Testis (tissue), 3 donors: ENCODE data around the gene HAUS7. TPM values are rescaled to one million over a fixed set of nuclear protein-coding genes. Genes with fewer than 3 reads are reported as not detected.

Experiments
- DNase-seq: peaks from one replicate; pipeline ENCODE4 v3.0.0-alpha.2; 2019
- H3K27ac ChIP-seq, 2 donors: fragments of 200-600 bp; sonication (generic); one replicate each; pipeline ENCODE4 v1.5.1; 2019
- H3K27me3 ChIP-seq: fragments of 200-600 bp; sonication (generic); one replicate; pipeline ENCODE4 v1.5.1; 2019
- H3K36me3 ChIP-seq: fragments of 200-600 bp; sonication (generic); one replicate; pipeline ENCODE4 v1.5.1; 2017; ENCODE audit warnings: low read depth; ENCODE audit errors: missing control alignments
- H3K4me1 ChIP-seq: fragments of 200-600 bp; sonication (generic); one replicate; pipeline ENCODE4 v1.5.1; 2019
- H3K4me3 ChIP-seq, 2 donors: fragments of 200-600 bp; sonication (generic); one replicate each; pipeline ENCODE4 v1.5.1; 2017 to 2019
- H3K9me3 ChIP-seq: fragments of 200-600 bp; sonication (generic); one replicate; pipeline ENCODE4 v1.5.1; 2017
- CTCF ChIP-seq, 3 experiments: fragments of 450-650 bp in 2 of 3; fragments of 200-600 bp in 1 of 3; sonication (generic) in 1 of 3; IDR thresholded peaks; one replicate each; pipeline ENCODE4 v1.5.1; 2016 to 2019; ENCODE audit warnings: antibody characterized with exemption in 3 of 3, mild to moderate bottlenecking in 2 of 3, moderate library complexity in 1 of 3
- POLR2A ChIP-seq: fragments of 450-650 bp; IDR thresholded peaks from one replicate; pipeline ENCODE4 v1.6.1; 2017; ENCODE audit warnings: antibody characterized with exemption, mild to moderate bottlenecking, moderate library complexity
- WGBS, 2 donors: methylation state at CpG; one replicate each; pipeline ENCODE4 v1.1.5; 2018; 5-methylcytosine and 5-hydroxymethylcytosine counted together
- intact Hi-C: fragments of 100-400 bp; cut with DNase I; formaldehyde crosslinking; loops from one replicate; pipeline ENCODE4 v1.15.1; 2023; ENCODE audit warnings: low total_unique reads
- polyA plus RNA-seq: library from polyadenylated mRNA; stranded (reverse); fragments of 350-450 nt; fragmentation: Illumina TruSeq; extraction: RNeasy Lipid Tissue Mini Kit (QIAGEN cat#74804); gene quantifications from one replicate; pipeline ENCODE4 v1.2.3, GENCODE V29; 2014; ENCODE audit warnings: low read depth, low replicate concordance; ENCODE audit not compliant: insufficient read depth
- small RNA-seq, 2 donors: library from RNA; depleted of rRNA; stranded (forward); fragments of <200 nt; gene quantifications; one replicate each; pipeline ENCODE3, GENCODE V24; 2016
- total RNA-seq, 2 donors: library from RNA; depleted of rRNA; stranded (reverse); fragments of >200 nt; gene quantifications; one replicate each; pipeline ENCODE4 v1.2.3, GENCODE V29; 2016

HAUS7 gene
- total and polyA plus RNA-seq, 3 donors from 2014 or later = 18.0 to 35.2 (median 34.0) TPM

DNA sequence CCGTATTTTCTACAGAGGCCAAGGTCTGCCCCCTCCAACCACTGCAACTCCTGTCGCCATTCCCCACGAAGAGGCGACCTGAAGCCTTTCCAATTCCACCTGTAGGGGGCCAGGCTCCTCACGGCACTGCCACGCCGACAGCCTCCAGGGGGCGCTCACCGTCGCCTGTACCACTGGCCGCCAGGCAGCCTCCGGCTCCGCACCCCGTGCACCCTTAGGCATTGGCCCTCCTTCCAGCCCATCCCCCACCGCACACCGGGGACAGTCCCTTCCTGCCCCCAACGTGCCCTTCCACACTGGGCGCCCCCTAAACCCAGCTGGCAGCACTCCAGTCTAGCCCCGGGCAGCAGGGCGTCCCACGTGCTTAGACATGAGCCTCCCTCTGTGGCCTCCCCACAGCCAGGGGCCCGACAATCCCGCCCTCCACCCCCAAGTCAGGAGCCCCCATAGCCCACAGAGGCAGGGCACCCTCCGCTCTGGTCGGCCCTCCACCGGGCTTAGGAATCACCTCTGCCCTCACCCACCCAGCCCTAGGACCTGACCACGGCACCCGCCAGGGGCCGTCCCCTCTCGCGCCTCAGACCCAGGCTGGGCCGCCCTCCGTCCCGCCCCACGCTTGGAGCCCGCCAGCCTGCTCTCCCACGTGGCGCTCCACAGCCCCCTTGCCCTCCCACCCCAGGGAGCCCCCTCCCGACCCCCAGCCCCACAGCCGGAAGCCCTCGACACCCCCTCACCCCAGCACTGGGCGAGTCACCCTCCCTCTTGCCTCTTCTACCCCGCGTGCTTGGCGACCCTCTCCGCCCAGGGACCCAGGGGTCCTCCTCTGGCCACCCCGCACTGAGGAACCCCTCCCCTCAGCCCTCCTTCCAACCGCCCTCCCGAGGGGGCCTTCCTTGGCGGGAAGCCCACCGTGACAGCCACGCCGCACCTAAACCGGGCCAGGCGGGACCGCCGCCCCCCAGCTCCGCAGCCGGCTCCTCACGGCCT lies 69.9 kb downstream of the HAUS7 start:
- Histone ChIP-seq H3K27me3 (no peaks in the 10 kb centered on the region), H3K4me3 (no peak overlapping the region), H3K4me1 (no peaks in the 10 kb centered on the region), H3K27ac (no peak overlapping the region), H3K36me3 (no peaks in the 10 kb centered on the region), H3K9me3 (no peaks in the 10 kb centered on the region)
- peak; percentile 46 for DNase-seq
- intact Hi-C loops = no loop called here
- peak in 2 of 3 experiments; percentile 21 to 25 for TF ChIP-seq CTCF (IDR thresholded peaks at IDR 0.05)
- TF ChIP-seq POLR2A = no peak
- WGBS, 2 donors = 71 to 82% methylated on average over 23 to 52 of the region's 60 CpGs

DNA sequence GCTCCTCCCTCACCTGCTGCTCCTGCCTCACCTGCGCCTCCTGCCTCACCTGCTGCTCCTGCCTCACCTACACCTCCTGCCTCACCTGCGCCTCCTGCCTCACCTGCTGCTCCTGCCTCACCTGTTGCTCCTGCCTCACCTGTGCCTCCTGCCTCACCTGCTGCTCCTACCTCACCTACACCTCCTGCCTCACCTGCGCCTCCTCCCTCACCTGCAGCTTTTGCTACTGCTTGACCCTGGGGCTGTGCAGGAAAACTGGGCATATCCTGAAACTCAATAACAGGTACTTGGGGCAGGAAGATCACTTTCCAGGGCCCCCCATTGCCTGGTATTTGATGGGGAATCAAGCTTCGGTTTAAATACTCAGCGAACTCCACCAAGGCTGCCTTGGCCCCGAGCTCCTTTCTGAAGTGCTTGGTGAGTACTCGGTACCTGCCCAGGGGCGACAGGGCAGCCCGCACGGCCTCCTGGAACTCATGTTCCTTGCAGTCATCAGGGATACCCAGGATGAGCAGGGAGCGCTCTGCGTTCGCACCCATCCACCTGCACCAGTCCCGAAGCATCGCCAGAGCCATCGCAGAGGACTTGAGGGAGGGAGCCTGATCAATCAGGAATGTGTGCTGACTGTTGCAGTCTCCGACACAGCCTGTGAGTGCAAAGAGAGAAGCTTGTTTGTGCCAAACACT lies 72.0 kb downstream of the HAUS7 start:
- no peak overlapping the region for H3K4me3 ChIP-seq
- H3K4me1 ChIP-seq = no peaks in the 10 kb centered on the region
- H3K36me3 ChIP-seq = no peaks in the 10 kb centered on the region
- H3K27ac ChIP-seq = no peak overlapping the region
- DNase-seq = no peak
- H3K9me3 ChIP-seq = no peaks in the 10 kb centered on the region
- intact Hi-C loops = no loop called here
- WGBS, 2 donors = 72 to 99% methylated on average over 7 to 12 of the region's 17 CpGs
- H3K27me3 ChIP-seq = no peaks in the 10 kb centered on the region
- TF ChIP-seq POLR2A (no peak), CTCF (IDR thresholded peaks at IDR 0.05) (no peak)

Small RNA genes within 50 kb of the gene (small RNA-seq; reads per million reads assigned to genes)
- gene RN7SL667P = 0 reads per million in 2 donors

Other genes with a start within 250 kb of the HAUS7 start
- gene PNMA6F, start 148.8 kb downstream of the HAUS7 start, total RNA-seq = 1 to 10 TPM in 1 of 2 donors, under 1 TPM in 1; 0.79 to 1.2 TPM
- 0.84 TPM for gene PNMA6F, start 148.8 kb downstream of the HAUS7 start, polyA plus RNA-seq
- 10 to 100 TPM; 58.4 to 65.0 TPM for gene ZNF275, start 136.4 kb downstream of the HAUS7 start, total RNA-seq
- gene ZNF275, start 136.4 kb downstream of the HAUS7 start, polyA plus RNA-seq = 28.7 TPM
- gene PNMA6E, start 69.2 kb downstream of the HAUS7 start, total RNA-seq = 10 to 100 TPM in 1 of 2 donors, 1 to 10 TPM in 1; 9.7 to 24.2 TPM
- 13.3 TPM for gene PNMA6E, start 69.2 kb downstream of the HAUS7 start, polyA plus RNA-seq
- 1 to 10 TPM; 2.2 to 3.4 TPM for gene ZFP92, start 59.1 kb downstream of the HAUS7 start, total RNA-seq
- gene ZFP92, start 59.1 kb downstream of the HAUS7 start, polyA plus RNA-seq = 2.1 TPM
- gene TREX2, start 24.5 kb downstream of the HAUS7 start, total RNA-seq = 1 to 10 TPM; 4.0 to 7.5 TPM
- gene TREX2, start 24.5 kb downstream of the HAUS7 start, polyA plus RNA-seq = 0.51 TPM
- 10 to 100 TPM; 42.3 to 76.5 TPM for gene BGN, start 24.4 kb upstream of the HAUS7 start, total RNA-seq
- gene BGN, start 24.4 kb upstream of the HAUS7 start, polyA plus RNA-seq = 174 TPM
- gene ATP2B3, start 47.1 kb upstream of the HAUS7 start, total RNA-seq = 1 to 10 TPM in 1 of 2 donors, under 1 TPM in 1; 0.16 to 1.2 TPM
- gene ATP2B3, start 47.1 kb upstream of the HAUS7 start, polyA plus RNA-seq = 0.73 TPM
- 10 to 100 TPM; 26.9 to 27.6 TPM for gene CCNQ, start 128.6 kb upstream of the HAUS7 start, total RNA-seq
- 19.6 TPM for gene CCNQ, start 128.6 kb upstream of the HAUS7 start, polyA plus RNA-seq
- 10 to 100 TPM in 1 of 2 donors, 1 to 10 TPM in 1; 6.2 to 10.2 TPM for gene DUSP9, start 176.6 kb upstream of the HAUS7 start, total RNA-seq
- 2.5 TPM for gene DUSP9, start 176.6 kb upstream of the HAUS7 start, polyA plus RNA-seq
- gene PNCK, start 203.2 kb upstream of the HAUS7 start, total RNA-seq = 10 to 100 TPM; 41.0 to 51.5 TPM
- 19.9 TPM for gene PNCK, start 203.2 kb upstream of the HAUS7 start, polyA plus RNA-seq
- 100 to 1,000 TPM in 1 of 2 donors, 10 to 100 TPM in 1; 91.3 to 107 TPM for gene SLC6A8, start 217.3 kb upstream of the HAUS7 start, total RNA-seq
- gene SLC6A8, start 217.3 kb upstream of the HAUS7 start, polyA plus RNA-seq = 73.5 TPM